PC-9 (cell line): ENCODE data around the gene HERC2. TPM values are rescaled to one million over a fixed set of nuclear protein-coding genes. Genes with fewer than 3 reads are reported as not detected.
"Not testable (repeated sequence)": the region's sequence is repeated elsewhere in the genome, so short reads cannot be mapped to it uniquely, and the experiment has no call there.

Source experiments
- BruUV-seq: library from RNA; stranded (reverse); fragments of 400-500 nt; replicated peaks from 2 replicates; lab custom pipeline; 2021; lab: Mats Ljungman, UMichigan
- CTCF ChIA-PET: fragments of 300-600 bp; sonication (Branson Sonifier 250); formaldehyde crosslinking; loops from one replicate; lab custom pipeline; 2022; ENCODE audit warnings: antibody characterized with exemption; lab: Charles Lee
- POLR2A ChIA-PET: fragments of 300-600 bp; sonication (Branson Sonifier 250); formaldehyde crosslinking; loops from one replicate; lab custom pipeline; 2022; ENCODE audit warnings: antibody characterized with exemption; ENCODE audit not compliant: unreplicated experiment; lab: Charles Lee
- DNase-seq, 2 experiments: peaks; one replicate each; pipeline versions ENCODE4 v3.0.0 to v3.0.0-alpha.2; 2015 to 2022; ENCODE audit warnings: mixed read lengths in 1 of 2
- H2AFZ ChIP-seq: fragments of 200-600 bp; sonication (generic); 2 replicates; pipeline ENCODE4 v1.8.1; 2017; ENCODE audit warnings: antibody characterized with exemption
- H3F3A ChIP-seq: fragments of 200-600 bp; sonication (generic); 2 replicates; pipeline ENCODE4 v1.8.1; 2017; ENCODE audit warnings: antibody characterized with exemption, mild to moderate bottlenecking, low read depth; ENCODE audit not compliant: insufficient read depth
- H3K27ac ChIP-seq: fragments of 200-600 bp; sonication (generic); 2 replicates; pipeline ENCODE4 v1.6.1; 2016; ENCODE audit warnings: mixed run types
- H3K27me3 ChIP-seq: fragments of 200-600 bp; sonication (generic); 2 replicates; pipeline ENCODE4 v1.6.1; 2016; ENCODE audit warnings: low read depth, mixed run types; ENCODE audit not compliant: insufficient read depth
- H3K36me3 ChIP-seq: fragments of 200-600 bp; sonication (generic); 2 replicates; pipeline ENCODE4 v1.6.1; 2016; ENCODE audit warnings: low read depth, mixed run types
- H3K4me1 ChIP-seq: fragments of 200-600 bp; sonication (generic); replicated peaks from 2 replicates; pipeline ENCODE4 v1.6.1; 2016; ENCODE audit warnings: mixed run types; ENCODE audit not compliant: insufficient read depth
- H3K4me2 ChIP-seq: fragments of 200-600 bp; sonication (generic); 2 replicates; pipeline ENCODE4 v1.6.1; 2017; ENCODE audit warnings: mixed run types
- H3K4me3 ChIP-seq: fragments of 200-600 bp; sonication (generic); 2 replicates; pipeline ENCODE4 v1.6.1; 2016; ENCODE audit warnings: mixed run types
- H3K79me2 ChIP-seq: fragments of 200-600 bp; sonication (generic); 2 replicates; pipeline ENCODE4 v1.6.1; 2017; ENCODE audit warnings: low read depth, mixed run types
- H3K9me2 ChIP-seq: fragments of 200-600 bp; sonication (generic); 2 replicates; pipeline ENCODE4 v1.8.1; 2017; ENCODE audit warnings: mild to moderate bottlenecking; ENCODE audit not compliant: insufficient read depth
- H3K9me3 ChIP-seq: fragments of 200-600 bp; sonication (generic); 2 replicates; pipeline ENCODE4 v1.8.1; 2016; ENCODE audit warnings: low read depth; ENCODE audit not compliant: insufficient read depth
- H4K20me1 ChIP-seq: fragments of 200-600 bp; sonication (generic); 2 replicates; pipeline ENCODE4 v1.8.1; 2017; ENCODE audit not compliant: insufficient read depth
- EZH2 ChIP-seq: fragments of 200-600 bp; sonication (generic); IDR thresholded peaks from 2 replicates; pipeline ENCODE4 v1.8.0; 2017; ENCODE audit warnings: antibody characterized with exemption, low read depth
- intact Hi-C: fragments of 100-400 bp; cut with micrococcal nuclease; formaldehyde crosslinking; loops from one replicate; pipeline ENCODE4 v1.10.0; 2022; ENCODE audit not compliant: unreplicated experiment
- total RNA-seq: library from RNA; stranded (reverse); gene quantifications from 2 replicates; pipeline ENCODE4 v1.2.3, GENCODE V29; 2021
- TF ChIP-seq, protein P1 (sequence below): fragments of 200-600 bp; sonication (generic); conservative IDR thresholded peaks from 2 replicates; pipeline ENCODE4 v1.6.1; 2017; ENCODE audit warnings: mixed run types, antibody characterized with exemption, mild to moderate bottlenecking, moderate library complexity

HERC2 gene
- total RNA-seq, 1 experiment from 2014 or later = 49.7 TPM

DNA sequence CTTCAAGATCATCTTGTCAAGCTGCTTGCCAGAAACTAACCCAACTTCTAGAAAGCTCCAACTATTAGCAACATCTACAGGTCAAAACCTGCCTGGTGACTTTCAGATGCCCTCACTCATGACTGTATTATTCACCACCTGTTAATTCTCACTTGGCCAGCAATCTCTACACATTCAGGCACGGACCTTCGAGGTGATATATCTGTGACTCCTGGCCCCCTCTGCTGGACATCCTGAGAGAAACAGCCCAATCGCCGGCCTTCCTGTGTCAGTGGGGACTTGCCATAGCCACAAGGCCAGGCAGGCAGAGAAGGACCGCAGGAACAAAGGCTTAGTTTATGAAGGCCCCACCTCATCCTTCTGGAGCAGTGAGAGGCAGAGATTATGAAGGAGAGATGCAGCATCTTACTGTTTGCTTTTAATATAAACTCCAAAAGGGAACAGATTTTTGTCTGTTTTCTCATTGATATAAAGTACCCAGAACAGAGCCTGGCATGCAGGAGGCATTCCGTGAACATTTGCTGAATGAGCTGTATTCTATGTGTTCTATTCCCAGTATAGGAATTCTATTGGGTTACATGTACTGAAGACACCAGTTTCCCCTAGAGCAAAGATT lies 198.5 kb downstream of the HERC2 start:
- POLR2A ChIA-PET = no interaction called here
- no peak overlapping the region for H2AFZ ChIP-seq
- no TSS peak for BruUV-seq

DNA sequence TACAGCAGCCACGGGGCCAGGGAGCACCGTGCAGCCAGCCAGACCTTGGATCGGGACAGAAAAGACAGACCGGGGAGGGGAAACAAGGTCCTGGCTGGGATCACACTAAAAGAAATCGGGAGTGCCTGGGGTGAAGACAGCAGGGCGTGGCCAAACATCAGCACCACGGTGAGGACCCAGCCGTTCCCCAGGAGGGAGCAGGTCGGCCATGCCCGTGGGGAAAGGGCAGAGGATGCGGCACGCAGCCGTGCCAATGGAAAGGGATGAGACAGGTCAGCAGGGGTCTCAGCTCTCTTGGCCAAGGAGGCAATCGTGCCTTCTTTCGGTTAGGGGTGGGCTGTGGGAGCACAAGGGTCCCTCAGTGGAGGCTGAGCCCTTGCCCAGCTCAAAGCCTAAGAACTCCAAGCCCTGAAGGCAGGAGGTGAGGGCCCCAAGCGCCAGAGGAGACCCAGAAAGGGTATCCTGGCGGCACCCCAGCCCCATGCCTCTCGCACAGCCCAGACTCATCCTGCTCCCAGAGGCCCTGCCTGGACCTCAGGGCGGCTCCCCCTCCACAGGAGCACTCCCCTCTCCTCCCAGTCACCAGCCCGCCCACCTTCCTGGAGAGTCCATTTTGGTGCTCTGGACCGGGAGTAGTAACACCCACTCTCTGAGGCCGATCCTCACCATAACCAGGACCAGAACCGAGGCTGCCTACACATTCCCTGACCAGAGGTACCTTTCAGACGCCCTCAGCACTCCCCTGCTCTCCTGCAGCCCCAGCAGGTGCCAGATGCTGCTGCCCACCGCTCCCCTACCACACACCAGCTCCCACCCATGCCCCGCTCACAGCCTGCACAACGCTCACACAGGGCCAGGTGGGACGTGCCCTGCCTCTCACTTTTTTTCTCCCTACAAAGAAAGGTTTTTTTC lies 199.7 kb downstream of the HERC2 start:
- H3K4me2 ChIP-seq = no peak overlapping the region
- intact Hi-C loops = no loop called here
- no peaks in the 10 kb centered on the region for H3K79me2 ChIP-seq
- H3K9me3 ChIP-seq = no peaks in the 10 kb centered on the region
- H3K4me1 ChIP-seq = no peaks in the 10 kb centered on the region
- H3K36me3 ChIP-seq = no peaks in the 10 kb centered on the region
- H3K9me2 ChIP-seq = no peaks in the 10 kb centered on the region
- H2AFZ ChIP-seq = no peak overlapping the region
- H4K20me1 ChIP-seq = peaks cover 3% of the 10 kb centered on the region; the same call in 1 of the 2 replicates
- ChIA-PET POLR2A (no interaction called here), CTCF (no interaction called here)
- H3K27ac ChIP-seq = no peak overlapping the region
- DNase-seq = no peak
- BruUV-seq = no TSS peak
- no peaks in the 10 kb centered on the region for H3K27me3 ChIP-seq
- TF ChIP-seq, protein P1, sequence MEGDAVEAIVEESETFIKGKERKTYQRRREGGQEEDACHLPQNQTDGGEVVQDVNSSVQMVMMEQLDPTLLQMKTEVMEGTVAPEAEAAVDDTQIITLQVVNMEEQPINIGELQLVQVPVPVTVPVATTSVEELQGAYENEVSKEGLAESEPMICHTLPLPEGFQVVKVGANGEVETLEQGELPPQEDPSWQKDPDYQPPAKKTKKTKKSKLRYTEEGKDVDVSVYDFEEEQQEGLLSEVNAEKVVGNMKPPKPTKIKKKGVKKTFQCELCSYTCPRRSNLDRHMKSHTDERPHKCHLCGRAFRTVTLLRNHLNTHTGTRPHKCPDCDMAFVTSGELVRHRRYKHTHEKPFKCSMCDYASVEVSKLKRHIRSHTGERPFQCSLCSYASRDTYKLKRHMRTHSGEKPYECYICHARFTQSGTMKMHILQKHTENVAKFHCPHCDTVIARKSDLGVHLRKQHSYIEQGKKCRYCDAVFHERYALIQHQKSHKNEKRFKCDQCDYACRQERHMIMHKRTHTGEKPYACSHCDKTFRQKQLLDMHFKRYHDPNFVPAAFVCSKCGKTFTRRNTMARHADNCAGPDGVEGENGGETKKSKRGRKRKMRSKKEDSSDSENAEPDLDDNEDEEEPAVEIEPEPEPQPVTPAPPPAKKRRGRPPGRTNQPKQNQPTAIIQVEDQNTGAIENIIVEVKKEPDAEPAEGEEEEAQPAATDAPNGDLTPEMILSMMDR = no peak
- no peak for TF ChIP-seq EZH2
- H3K4me3 ChIP-seq = no peak overlapping the region
- H3F3A ChIP-seq = no peaks in the 10 kb centered on the region

More for the DNA sequence above, 198.5 kb downstream of the HERC2 start:
- no peak overlapping the region for H3K27ac ChIP-seq
- no peaks in the 10 kb centered on the region for H3F3A ChIP-seq
- H3K4me2 ChIP-seq = no peak overlapping the region
- peak; percentile 54 to 68 for DNase-seq
- H3K4me3 ChIP-seq = no peak overlapping the region
- CTCF ChIA-PET = no interaction called here
- H3K36me3 ChIP-seq = no peaks in the 10 kb centered on the region
- no peaks in the 10 kb centered on the region for H3K9me2 ChIP-seq
- no peaks in the 10 kb centered on the region for H3K4me1 ChIP-seq
- intact Hi-C loops = no loop called here
- H4K20me1 ChIP-seq = peaks cover 3% of the 10 kb centered on the region; the same call in 1 of the 2 replicates
- no peaks in the 10 kb centered on the region for H3K79me2 ChIP-seq
- no peak for TF ChIP-seq EZH2
- TF ChIP-seq, protein P1 = peak; percentile 60
- no peaks in the 10 kb centered on the region for H3K9me3 ChIP-seq
- H3K27me3 ChIP-seq = no peaks in the 10 kb centered on the region

DNA sequence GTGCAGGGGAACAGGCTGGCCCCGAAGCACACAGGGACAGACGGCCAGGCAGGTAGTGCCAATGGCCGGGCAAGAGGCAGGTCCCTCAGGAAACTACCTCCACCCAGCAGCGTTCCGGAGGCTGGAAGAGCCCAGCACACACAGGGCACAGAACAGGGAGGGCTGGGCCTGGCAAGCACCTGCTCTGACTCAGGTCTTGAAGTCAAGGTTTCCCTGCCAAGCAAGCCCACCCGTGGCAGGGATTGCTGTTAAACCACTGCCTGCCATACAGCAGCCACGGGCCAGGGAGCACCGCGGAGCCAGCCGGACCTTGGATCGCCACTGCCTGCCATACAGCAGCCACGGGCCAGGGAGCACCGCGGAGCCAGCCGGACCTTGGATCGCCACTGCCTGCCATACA lies 200.4 kb downstream of the HERC2 start:
- H4K20me1 ChIP-seq, H3K27me3 ChIP-seq, H3K9me3 ChIP-seq, H3K9me2 ChIP-seq, H3F3A ChIP-seq, H3K79me2 ChIP-seq, H3K4me2 ChIP-seq, H3K4me3 ChIP-seq, POLR2A ChIA-PET, CTCF ChIA-PET, intact Hi-C loops, H2AFZ ChIP-seq, H3K4me1 ChIP-seq, H3K36me3 ChIP-seq, BruUV-seq, H3K27ac ChIP-seq, DNase-seq: not testable (repeated sequence)
